SJSA1 (cell line): ENCODE results near the gene KIF2A. TPM values are rescaled to one million over a fixed set of nuclear protein-coding genes. Genes with fewer than 3 reads are reported as not detected.

Source experiments
- DNase-seq, 2 experiments: peaks; one replicate each; pipeline ENCODE4 v3.0.0-alpha.2; 2015 to 2020; ENCODE audit warnings: low spot score in 2 of 2, low read depth in 1 of 2
- H3K27ac ChIP-seq: fragments of 250-450 bp; sonication (Bioruptor Pico); 2 replicates; pipeline ENCODE4 v1.5.1; 2020; ENCODE audit warnings: mild to moderate bottlenecking, moderate library complexity
- H3K27me3 ChIP-seq: fragments of 250-450 bp; sonication (Bioruptor Pico); replicated peaks from 2 replicates; pipeline ENCODE4 v1.5.1; 2020; ENCODE audit warnings: mild to moderate bottlenecking, moderate library complexity
- H3K36me3 ChIP-seq: fragments of 250-450 bp; sonication (Bioruptor Pico); 2 replicates; pipeline ENCODE4 v1.5.1; 2020; ENCODE audit warnings: mild to moderate bottlenecking
- H3K4me1 ChIP-seq: fragments of 250-450 bp; sonication (Bioruptor Pico); replicated peaks from 2 replicates; pipeline ENCODE4 v1.6.1; 2021; ENCODE audit warnings: mild to moderate bottlenecking
- H3K4me3 ChIP-seq: fragments of 250-450 bp; sonication (Bioruptor Pico); 2 replicates; pipeline ENCODE4 v1.5.1; 2020; ENCODE audit warnings: mild to moderate bottlenecking
- H3K9me3 ChIP-seq: fragments of 250-450 bp; sonication (Bioruptor Pico); replicated peaks from 2 replicates; pipeline ENCODE4 v1.5.1; 2020; ENCODE audit warnings: mild to moderate bottlenecking
- total RNA-seq: library from RNA; depleted of rRNA; stranded (reverse); fragments of >200 nt; shearing (Covaris generic); gene quantifications from 2 replicates; pipeline ENCODE4 v1.2.3, GENCODE V29; 2014

Gene KIF2A
- total RNA-seq, 1 experiment from 2014 or later, result 63.6 TPM

- H3K4me3 ChIP-seq, result peak overlapping the region; percentile 89
- peaks cover 22% of the 10 kb centered on the region for H3K36me3 ChIP-seq
- H3K27ac ChIP-seq, result peak overlapping the region; percentile 73
- DNase-seq, result peak; percentile 54 to 70
- H3K9me3 ChIP-seq, result no peaks in the 10 kb centered on the region
- peaks cover 16% of the 10 kb centered on the region for H3K4me1 ChIP-seq
- H3K27me3 ChIP-seq, result no peaks in the 10 kb centered on the region
Observed at GRCh38 chr5:62306323-62306895, 403 bp downstream of the KIF2A start.

DNA sequence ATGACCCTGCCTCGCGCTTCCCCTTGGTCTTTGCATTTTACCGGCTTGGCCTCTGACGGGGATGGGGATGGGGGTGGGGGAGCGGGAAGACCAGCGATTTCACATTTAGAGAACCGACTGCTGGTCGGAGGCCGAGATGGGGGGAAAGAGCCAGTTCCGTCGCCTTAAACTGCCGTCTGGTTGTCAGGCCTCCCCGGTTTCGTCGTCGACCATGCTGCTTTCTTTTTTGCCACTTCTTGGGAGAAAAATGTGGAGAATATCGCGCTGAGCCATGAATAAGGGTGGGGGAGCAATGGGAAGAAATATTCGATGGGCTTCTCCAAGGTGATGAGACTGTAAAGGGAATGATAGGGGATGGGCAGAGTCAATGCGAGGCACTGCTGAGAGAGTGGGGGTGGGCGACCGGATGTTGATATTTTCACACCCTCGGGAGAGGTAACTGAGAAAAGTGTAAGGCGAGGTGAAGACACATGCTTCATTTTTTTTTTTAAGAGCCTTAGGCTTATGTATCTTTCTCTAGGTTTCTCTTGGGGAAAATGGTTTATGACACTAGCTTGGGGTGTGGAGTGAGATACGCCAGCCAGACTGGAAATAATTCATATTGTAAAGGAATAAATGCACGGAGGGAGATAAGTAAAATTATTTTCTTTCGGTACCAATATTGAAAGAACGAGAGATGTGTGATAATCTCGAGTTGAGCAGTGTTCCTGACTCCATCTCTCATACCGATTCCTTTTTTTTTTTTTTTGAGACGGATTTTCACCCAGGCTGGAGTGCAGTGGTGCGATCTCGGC lies 1.1 kb downstream of the KIF2A start:
- Histone ChIP-seq H3K27ac (peak overlapping the region; percentile 73), H3K9me3 (no peaks in the 10 kb centered on the region), H3K27me3 (no peaks in the 10 kb centered on the region), H3K36me3 (peaks cover 24% of the 10 kb centered on the region), H3K4me3 (peak overlapping the region; percentile 89), H3K4me1 (peaks cover 16% of the 10 kb centered on the region)
- peak; percentile 46 to 53 for DNase-seq

- no peak overlapping the region for H3K4me3 ChIP-seq
- no peaks in the 10 kb centered on the region for H3K9me3 ChIP-seq
- peaks cover 24% of the 10 kb centered on the region for H3K36me3 ChIP-seq
- no peak for DNase-seq
- H3K4me1 ChIP-seq, result peaks cover 16% of the 10 kb centered on the region
- no peaks in the 10 kb centered on the region for H3K27me3 ChIP-seq
- H3K27ac ChIP-seq, result no peak overlapping the region
Observed at GRCh38 chr5:62308439-62308838, 2.4 kb downstream of the KIF2A start.

DNA sequence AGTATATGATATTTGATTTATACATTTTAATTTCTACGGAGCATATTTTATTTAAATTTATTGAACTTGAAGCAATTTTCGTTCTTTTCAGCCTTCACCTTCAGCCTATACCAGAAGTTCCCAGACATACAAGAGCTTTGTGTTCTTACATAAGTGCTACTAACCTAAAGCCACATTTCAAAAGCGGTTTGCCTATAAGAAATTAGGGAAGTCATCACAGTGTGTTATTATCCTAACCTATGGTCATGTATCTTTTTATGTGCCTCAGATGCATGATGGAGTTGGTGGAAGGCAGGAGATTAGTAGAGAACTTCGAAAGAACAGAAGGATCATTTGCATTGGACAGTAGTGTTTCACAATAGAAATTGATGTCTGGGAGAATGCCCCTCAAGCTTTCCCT lies 3.1 kb downstream of the KIF2A start:
- peaks cover 16% of the 10 kb centered on the region for H3K4me1 ChIP-seq
- H3K4me3 ChIP-seq, result no peak overlapping the region
- no peaks in the 10 kb centered on the region for H3K9me3 ChIP-seq
- peaks cover 30% of the 10 kb centered on the region for H3K36me3 ChIP-seq
- no peaks in the 10 kb centered on the region for H3K27me3 ChIP-seq
- DNase-seq, result no peak
- no peak overlapping the region for H3K27ac ChIP-seq

GRCh38 chr5:62310426-62311143 lies 4.6 kb downstream of the KIF2A start:
- Histone ChIP-seq H3K9me3 (no peaks in the 10 kb centered on the region), H3K4me3 (no peak overlapping the region), H3K36me3 (peaks cover 30% of the 10 kb centered on the region), H3K4me1 (peaks cover 13% of the 10 kb centered on the region), H3K27me3 (no peaks in the 10 kb centered on the region), H3K27ac (no peak overlapping the region)
- DNase-seq, result no peak

DNA sequence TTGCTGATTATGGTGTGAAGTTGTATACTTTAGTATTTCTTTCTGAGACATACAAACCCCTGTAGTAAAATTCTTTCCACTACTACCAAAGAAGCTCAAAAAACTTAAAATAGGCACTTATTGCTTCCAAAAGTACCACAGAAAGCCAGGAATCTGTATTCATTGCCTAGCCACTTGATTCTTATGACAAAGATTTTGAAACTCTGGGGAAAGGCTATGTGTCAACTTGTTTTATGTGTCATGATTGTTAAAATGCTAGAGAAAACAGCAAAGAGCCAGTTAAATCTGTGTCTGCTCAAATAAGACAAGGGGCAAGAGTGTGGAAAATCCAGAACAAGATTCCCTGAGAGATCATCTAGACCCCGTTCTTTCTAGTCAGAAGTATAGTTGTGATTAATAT lies 6.0 kb downstream of the KIF2A start:
- Histone ChIP-seq H3K9me3 (no peaks in the 10 kb centered on the region), H3K27me3 (no peaks in the 10 kb centered on the region), H3K36me3 (peaks cover 33% of the 10 kb centered on the region), H3K27ac (no peak overlapping the region), H3K4me3 (no peak overlapping the region), H3K4me1 (peaks cover 13% of the 10 kb centered on the region; the same call in 1 of the 2 replicates)
- no peak for DNase-seq

- Histone ChIP-seq H3K36me3 (peaks cover 33% of the 10 kb centered on the region), H3K4me1 (peaks cover 11% of the 10 kb centered on the region; the same call in 1 of the 2 replicates), H3K9me3 (no peaks in the 10 kb centered on the region), H3K4me3 (no peak overlapping the region), H3K27me3 (no peaks in the 10 kb centered on the region), H3K27ac (no peak overlapping the region)
- DNase-seq, result no peak
Observed at GRCh38 chr5:62312674-62313073, 6.7 kb downstream of the KIF2A start.

DNA sequence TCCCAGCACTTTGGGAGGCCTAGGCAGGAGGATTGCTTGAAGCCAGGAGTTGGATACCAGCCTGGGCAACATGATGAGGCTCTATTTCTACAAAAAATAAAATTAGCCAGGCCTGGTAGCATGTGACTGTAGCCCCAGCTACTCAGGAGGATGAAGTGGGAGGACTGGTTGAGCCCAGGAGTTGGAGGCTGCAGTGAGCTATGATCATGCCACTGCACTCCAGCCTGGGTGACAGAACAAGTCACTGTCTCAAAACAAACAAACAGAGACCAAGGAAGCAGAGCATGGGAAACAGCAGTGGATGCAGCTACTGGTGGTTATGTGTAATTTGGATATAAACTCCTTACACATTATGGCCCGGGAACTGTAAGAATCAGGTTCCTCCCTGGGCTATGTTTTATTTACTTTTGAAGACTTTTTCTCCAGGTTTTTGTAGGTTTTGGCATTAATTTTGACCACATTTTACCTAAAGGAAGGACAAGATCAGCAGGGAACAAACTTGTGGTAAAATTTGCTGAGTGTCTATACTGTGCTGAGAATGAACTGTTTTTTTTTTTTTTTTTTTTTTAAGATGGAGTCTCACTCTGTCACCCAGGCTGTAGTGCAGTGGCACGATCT lies 8.3 kb downstream of the KIF2A start:
- H3K27ac ChIP-seq, result no peak overlapping the region
- H3K4me1 ChIP-seq, result 0 out of 2 replicates have a peak, but pooled peaks cover 2% of the 10 kb centered on the region
- H3K9me3 ChIP-seq, result no peaks in the 10 kb centered on the region
- H3K27me3 ChIP-seq, result no peaks in the 10 kb centered on the region
- no peak overlapping the region for H3K4me3 ChIP-seq
- DNase-seq, result no peak
- peaks cover 23% of the 10 kb centered on the region for H3K36me3 ChIP-seq

- Histone ChIP-seq H3K27ac (no peak overlapping the region), H3K9me3 (no peaks in the 10 kb centered on the region), H3K36me3 (peaks cover 20% of the 10 kb centered on the region), H3K4me1 (0 out of 2 replicates have a peak, but pooled peaks cover 2% of the 10 kb centered on the region), H3K4me3 (no peak overlapping the region), H3K27me3 (no peaks in the 10 kb centered on the region)
- DNase-seq, result no peak
Observed at GRCh38 chr5:62315376-62316175, 9.6 kb downstream of the KIF2A start.

DNA sequence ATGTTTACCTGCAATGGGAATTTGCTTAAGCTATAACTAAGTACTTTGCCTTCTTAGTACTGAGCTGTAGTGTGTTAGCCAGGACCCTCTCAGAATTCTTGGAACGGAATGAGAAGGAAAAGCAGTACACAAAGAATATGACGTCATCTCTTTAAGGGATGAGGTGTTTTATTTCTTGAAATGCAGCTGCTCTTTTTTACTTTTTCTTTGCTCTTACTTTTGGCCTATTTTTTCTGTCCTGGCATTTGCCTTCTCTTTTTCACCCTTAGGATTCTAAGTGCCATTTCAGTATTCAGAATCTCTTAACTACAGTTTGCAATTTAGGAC lies 10.1 kb downstream of the KIF2A start:
- peaks cover 18% of the 10 kb centered on the region for H3K36me3 ChIP-seq
- DNase-seq, result no peak
- no peaks in the 10 kb centered on the region for H3K27me3 ChIP-seq
- no peak overlapping the region for H3K4me3 ChIP-seq
- H3K27ac ChIP-seq, result no peak overlapping the region
- H3K4me1 ChIP-seq, result 0 out of 2 replicates have a peak, but pooled peaks cover 2% of the 10 kb centered on the region
- H3K9me3 ChIP-seq, result no peaks in the 10 kb centered on the region

- 0 out of 2 replicates have a peak, but pooled peaks cover 2% of the 10 kb centered on the region for H3K4me1 ChIP-seq
- no peak for DNase-seq
- no peaks in the 10 kb centered on the region for H3K27me3 ChIP-seq
- no peaks in the 10 kb centered on the region for H3K9me3 ChIP-seq
- H3K27ac ChIP-seq, result no peak overlapping the region
- H3K4me3 ChIP-seq, result no peak overlapping the region
- H3K36me3 ChIP-seq, result peaks cover 18% of the 10 kb centered on the region
Observed at GRCh38 chr5:62317810-62318209, 11.8 kb downstream of the KIF2A start.

DNA sequence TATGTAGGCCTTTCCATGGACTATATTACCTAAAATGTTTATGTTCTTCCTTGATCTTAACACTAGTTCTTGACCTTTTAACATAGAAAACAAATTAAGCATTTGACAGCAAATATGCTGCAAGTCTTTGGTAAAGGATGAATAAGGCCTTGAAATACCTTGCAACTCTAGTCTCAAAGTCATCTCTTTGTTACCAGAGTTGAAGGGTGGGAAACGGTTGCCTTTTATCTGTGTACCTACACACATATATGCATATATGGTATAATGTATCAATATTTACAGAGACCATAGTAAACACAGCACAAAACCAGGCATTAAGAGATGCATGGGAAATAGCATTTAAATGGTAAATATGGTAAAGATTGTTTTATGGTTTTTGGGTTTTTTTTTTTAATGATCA lies 16.5 kb downstream of the KIF2A start:
- Histone ChIP-seq H3K4me1 (no peaks in the 10 kb centered on the region), H3K36me3 (peaks cover 11% of the 10 kb centered on the region), H3K9me3 (no peaks in the 10 kb centered on the region), H3K4me3 (no peak overlapping the region), H3K27ac (no peak overlapping the region), H3K27me3 (no peaks in the 10 kb centered on the region)
- DNase-seq, result no peak

DNA sequence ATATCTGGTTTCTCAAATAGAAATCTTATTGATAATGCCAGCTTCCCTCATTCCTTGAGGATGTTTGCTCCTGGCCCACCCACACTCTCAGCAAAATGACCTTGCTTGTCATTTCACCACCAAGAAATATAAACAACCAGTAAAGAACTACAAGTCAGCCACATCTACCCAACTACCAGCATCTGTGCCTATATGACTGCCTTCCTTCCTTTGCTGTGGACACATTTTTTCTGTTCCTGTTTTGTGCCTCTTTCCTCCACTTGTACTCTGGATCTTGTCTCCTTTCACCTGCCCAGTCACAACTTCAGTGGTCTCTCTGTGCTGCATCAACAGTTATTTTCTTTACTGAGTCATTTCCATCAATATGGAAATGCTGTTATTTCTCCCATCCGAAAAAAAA lies 20.3 kb downstream of the KIF2A start:
- Histone ChIP-seq H3K36me3 (peaks cover 14% of the 10 kb centered on the region), H3K4me1 (no peaks in the 10 kb centered on the region), H3K9me3 (no peaks in the 10 kb centered on the region), H3K27ac (no peak overlapping the region), H3K27me3 (no peaks in the 10 kb centered on the region), H3K4me3 (no peak overlapping the region)
- no peak for DNase-seq
